ENCODE results near the gene SIPA1. TPM values are rescaled to one million over a fixed set of nuclear protein-coding genes. Genes with fewer than 3 reads are reported as not detected.

Gene SIPA1
- total and polyA plus RNA-seq, 2 of the 8 experiments (the other 6 are each of a cell fraction or from before 2014, with no cell fraction given), result 35.3 to 72.2 TPM

- DNase-seq (ENCODE audit: low read depth in 1 of 2, low spot score in 2 of 2), result no peak
- Histone ChIP-seq H3K9me3 (ENCODE audit: insufficient read depth in 2 of 2, low read depth in 1 of 2, low read length in 1 of 2) (no peaks in the 10 kb centered on the region), H2AK5ac (ENCODE audit: low read depth, low read length) (no peak overlapping the region; the same call in 1 of the 2 replicates), H3K4ac (replicated peaks; ENCODE audit: insufficient read length, low read depth, low read length) (no peak overlapping the region), H3K4me1 (replicated peaks in 1 of 4; ENCODE audit: control insufficient read depth in 3 of 4, insufficient read depth in 4 of 4, low read length in 3 of 4) (peaks cover 0 to 22% (median 9%) of the 10 kb centered on the region in 4 experiments; a peak in 6 of 7 replicates), H3K27ac (ENCODE audit: low read depth, low read length) (no peak overlapping the region), H3K23me2 (ENCODE audit: low read depth, low read length) (peaks cover 7% of the 10 kb centered on the region; the same call in 1 of the 2 replicates), H4K20me1 (replicated peaks in 1 of 2; ENCODE audit: control insufficient read depth in 1 of 2, insufficient read depth in 2 of 2, low read length in 2 of 2) (peaks cover 5 to 23% of the 10 kb centered on the region in 2 experiments), H3K27me3 (replicated peaks in 1 of 4; ENCODE audit: control insufficient read depth in 3 of 4, extremely low read depth in 1 of 4, insufficient read depth in 3 of 4, low read length in 3 of 4) (no peaks in the 10 kb centered on the region; a peak in 1 of 7 replicates), H2BK20ac (ENCODE audit: low read length) (no peak overlapping the region), H3K9ac (replicated peaks in 1 of 4; ENCODE audit: extremely low read depth in 1 of 4, low read depth in 3 of 4, low read length in 3 of 4) (peak overlapping the region in 2 of 4 experiments; percentile 16 to 28; a peak in 2 of 7 replicates), H3K56ac (replicated peaks; ENCODE audit: insufficient read length, low read depth, low read length) (no peak overlapping the region), H2BK12ac (ENCODE audit: low read depth, low read length) (peak overlapping the region; percentile 39; the same call in 1 of the 2 replicates), H4K91ac (replicated peaks; ENCODE audit: insufficient read length, low read length) (peak overlapping the region; percentile 23), H4K5ac (ENCODE audit: insufficient read length, low read depth, low read length) (no peak overlapping the region), H4K8ac (ENCODE audit: extremely low read depth, insufficient read depth, low read length) (peak overlapping the region; percentile 16), H3K36me3 (ENCODE audit: control insufficient read depth in 2 of 4, insufficient read depth in 4 of 4, low read length in 3 of 4) (peaks cover 4 to 24% (median 12%) of the 10 kb centered on the region in 4 experiments; a peak in 5 of 8 replicates), H2AFZ (ENCODE audit: low read length) (no peak overlapping the region), H3K14ac (ENCODE audit: insufficient read length) (no peak overlapping the region), H3K18ac (ENCODE audit: extremely low read depth, low read length) (peak overlapping the region; percentile 32; the same call in 1 of the 2 replicates), H2BK120ac (replicated peaks; ENCODE audit: low read depth, low read length) (no peak overlapping the region), H3K79me1 (ENCODE audit: low read depth, low read length) (peaks cover 21% of the 10 kb centered on the region), H3K79me2 (ENCODE audit: control insufficient read depth in 1 of 2, insufficient read depth in 2 of 2, low read length in 2 of 2) (peaks cover 3 to 5% of the 10 kb centered on the region in 2 experiments; a peak in 2 of 4 replicates), H3K4me3 (ENCODE audit: extremely low read depth in 1 of 4, insufficient read depth in 2 of 4, low read depth in 3 of 4, low read length in 4 of 4) (peak overlapping the region; percentile 27 to 57 (median 37)), H2BK15ac (ENCODE audit: low read length) (peak overlapping the region; percentile 97; the same call in 1 of the 2 replicates), H3K23ac (ENCODE audit: insufficient read length) (no peak overlapping the region), H2BK5ac (ENCODE audit: low read depth, low read length) (peak overlapping the region; percentile 66; the same call in 1 of the 2 replicates), H3K4me2 (ENCODE audit: insufficient read depth in 1 of 2, low read depth in 2 of 2, low read length in 2 of 2) (peak overlapping the region; percentile 72 to 79)
- 71% methylated on average over 37 of the region's 37 CpGs; no CpG with 5 or more reads in 1 of the 2 experiments for WGBS, 2 experiments (ENCODE audit: extremely low coverage in 1 of 2, insufficient coverage in 1 of 2, insufficient read length in 1 of 2, insufficient replicate concordance in 2 of 2, low coverage in 1 of 2, low lambda C conversion rate in 2 of 2, missing lambda C conversion rate in 1 of 2)
- FAIRE-seq, result no peak
- TF ChIP-seq RXRA (IDR thresholded peaks at IDR 0.05; ENCODE audit: insufficient read depth, low read depth, low read length), result no peak
- TF ChIP-seq CHD1 (IDR thresholded peaks at IDR 0.05; ENCODE audit: low read depth, low read length), result no peak
- TF ChIP-seq E2F6 (IDR thresholded peaks at IDR 0.05), result no peak
- TF ChIP-seq ZNF274 (IDR thresholded peaks at IDR 0.05; ENCODE audit: borderline replicate concordance, extremely low read depth, low read length), result no peak
- no peak for TF ChIP-seq SP2 (IDR thresholded peaks at IDR 0.05; ENCODE audit: low read length)
- TF ChIP-seq TAF1 (IDR thresholded peaks at IDR 0.05; ENCODE audit: low read depth, low read length), result no peak
- no peak for TF ChIP-seq SIRT6 (IDR thresholded peaks at IDR 0.05; ENCODE audit: low read length)
- TF ChIP-seq CBX8 (IDR thresholded peaks at IDR 0.05; ENCODE audit: borderline replicate concordance, low read depth, low read length), result no peak
- no peak for TF ChIP-seq SAP30 (IDR thresholded peaks at IDR 0.05; ENCODE audit: insufficient read depth, insufficient replicate concordance, low read length)
- ChIA-PET POLR2A (ENCODE audit: partially characterized antibody) (interaction anchor here (0.6 to 1.9 kb wide), 15 partner anchors 9 to 109 kb away, joined by 3 to 11 read pairs (median 4); partner anchors contain the start of genes FAM89B, KAT5, MALAT1 and ZNRD2), CTCF (ENCODE audit: partially characterized antibody) (interaction anchor here (0.6 to 14.8 kb wide), 10 partner anchors 10 to 244 kb away, joined by 3 to 227 read pairs (median 3); partner anchors contain the start of gene KCNK7)
These were observed 30.1 kb upstream of the SIPA1 start for GRCh38 chr11:65607614-65608426.

Data from H1 (cell line).